GM13976 (cell line): ENCODE data around the gene HUS1.
A peak's percentile ranks its signal among the peaks of the same experiment; 100 is the strongest.
"Not testable (repeated sequence)": the region's sequence is repeated elsewhere in the genome, so short reads cannot be mapped to it uniquely, and the experiment has no call there.

Experiments used
- DNase-seq: peaks from one replicate; pipeline ENCODE4 v3.0.0; 2012; ENCODE audit warnings: low spot score
- CTCF ChIP-seq: IDR thresholded peaks from 2 replicates; pipeline ENCODE4 v1.5.1; 2012; ENCODE audit warnings: borderline replicate concordance, mild to moderate bottlenecking; ENCODE audit not compliant: insufficient read depth; ENCODE audit errors: extremely low read depth, missing control alignments, control extremely low read depth
- in situ Hi-C: fragments of 300-500 bp; cut with MboI; formaldehyde crosslinking; loops from one replicate; pipeline ENCODE4 v1.12.0; 2022; ENCODE audit warnings: low sequenced_read_pairs, mixed read lengths, inconsistent platforms; ENCODE audit not compliant: unreplicated experiment

HUS1 gene

GRCh38 chr7:47982610-47983009, 3.2 kb upstream of the HUS1 start:
- in situ Hi-C loops: no loop called here
- DNase-seq: no peak
- TF ChIP-seq CTCF: no peak

- in situ Hi-C loops, DNase-seq: not testable (repeated sequence)
These were observed 1.2 kb upstream of the HUS1 start for GRCh38 chr7:47980648-47981047.

GRCh38 chr7:47979832-47980181, 392 bp upstream of the HUS1 start:
- DNase-seq: no peak
- in situ Hi-C loops: no loop called here
- no peak for TF ChIP-seq CTCF

GRCh38 chr7:47978790-47979144, 648 bp downstream of the HUS1 start:
- no peak for TF ChIP-seq CTCF
- in situ Hi-C loops: no loop called here
- DNase-seq: no peak

GRCh38 chr7:47973739-47974138, 5.7 kb downstream of the HUS1 start:
- TF ChIP-seq CTCF: no peak
- no peak for DNase-seq
- in situ Hi-C loops: no loop called here

GRCh38 chr7:47970761-47971160, 8.7 kb downstream of the HUS1 start:
- in situ Hi-C loops: no loop called here
- no peak for DNase-seq
- TF ChIP-seq CTCF: no peak

GRCh38 chr7:47968847-47969774, 10.3 kb downstream of the HUS1 start:
- peak; percentile 64 for TF ChIP-seq CTCF
- peak; percentile 72 for DNase-seq
- in situ Hi-C loops: no loop called here
